NCI-H82 treated with DMSO at 0.1 percent for 48 hours (cell line): ENCODE results near the gene DIP2C.

ENCODE experiments used
- DNase-seq: peaks from one replicate; lab custom pipeline; 2025; ENCODE audit not compliant: unreplicated experiment; lab: John Stamatoyannopoulos, UW

The DIP2C gene

DNA sequence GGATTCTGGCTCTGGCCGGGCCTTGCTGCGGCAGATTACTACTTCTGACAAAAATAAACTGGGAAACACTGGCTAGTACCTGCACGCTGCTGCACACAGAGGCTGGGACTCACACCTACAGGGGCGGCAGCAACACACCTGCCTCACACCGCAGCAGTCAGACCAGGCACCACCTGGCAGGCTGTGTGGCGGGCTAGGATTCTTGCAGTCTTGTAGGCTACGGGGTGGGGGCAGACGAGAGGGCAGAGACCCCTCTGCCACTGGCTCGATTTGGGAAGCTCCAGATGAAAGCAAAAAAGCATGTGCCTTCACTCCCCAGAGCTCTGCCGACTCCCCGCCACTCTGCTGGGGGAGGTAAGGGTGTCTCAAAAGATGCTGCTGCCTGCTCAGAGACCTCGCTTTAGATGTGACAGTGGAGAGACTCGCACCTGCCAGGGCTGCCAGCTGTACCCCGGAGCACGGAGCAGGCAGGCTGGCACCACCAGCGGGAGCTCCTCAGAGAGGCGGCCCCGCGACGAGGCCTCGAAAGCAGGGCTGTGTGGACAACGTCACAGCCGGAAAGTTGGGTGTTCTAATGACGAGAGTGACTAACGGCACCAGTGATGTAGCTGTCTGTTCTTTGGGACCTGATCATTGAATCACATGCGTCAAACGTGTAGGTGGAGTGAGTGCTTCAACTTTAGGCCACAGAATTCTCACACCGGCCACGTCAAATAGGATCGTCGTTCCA is 303.7 kb downstream of the DIP2C start:
- no peak for DNase-seq

DNA sequence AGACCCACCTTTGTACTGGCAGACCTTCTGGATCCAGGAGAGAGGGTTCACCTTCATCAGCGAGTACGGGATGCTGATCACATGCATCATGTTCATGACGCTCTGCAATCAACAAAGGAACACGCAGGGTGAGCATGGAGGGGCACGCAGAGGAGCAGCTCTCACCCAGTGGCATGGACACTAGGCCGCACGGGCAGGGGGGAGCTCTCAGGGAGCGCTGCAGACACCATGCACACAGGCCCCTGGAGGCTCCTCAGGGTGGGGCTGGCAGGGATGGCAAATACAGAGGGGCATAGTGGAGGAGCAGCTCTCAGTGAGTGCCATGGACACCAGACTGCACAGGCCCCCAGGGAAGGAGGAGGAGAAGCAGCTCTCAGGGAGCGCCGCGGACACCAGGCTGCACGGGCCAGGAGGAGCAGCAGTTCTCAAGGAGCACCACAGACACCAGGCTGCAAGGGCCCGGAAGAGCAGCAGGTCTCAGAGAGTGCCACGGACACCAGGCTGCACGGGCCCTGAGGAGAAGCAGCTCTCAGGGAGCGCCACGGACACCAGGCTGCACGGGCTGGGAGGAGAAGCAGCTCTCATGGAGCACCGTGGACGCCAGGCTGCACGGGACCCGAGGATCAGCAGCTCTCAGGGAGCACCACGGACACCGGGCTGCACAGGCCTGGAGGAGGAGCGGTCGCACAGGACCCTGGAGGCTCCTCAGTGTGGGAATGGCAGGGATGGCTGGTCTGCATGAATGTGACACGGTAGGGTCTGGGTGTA is 304.7 kb downstream of the DIP2C start:
- no peak for DNase-seq

DNA sequence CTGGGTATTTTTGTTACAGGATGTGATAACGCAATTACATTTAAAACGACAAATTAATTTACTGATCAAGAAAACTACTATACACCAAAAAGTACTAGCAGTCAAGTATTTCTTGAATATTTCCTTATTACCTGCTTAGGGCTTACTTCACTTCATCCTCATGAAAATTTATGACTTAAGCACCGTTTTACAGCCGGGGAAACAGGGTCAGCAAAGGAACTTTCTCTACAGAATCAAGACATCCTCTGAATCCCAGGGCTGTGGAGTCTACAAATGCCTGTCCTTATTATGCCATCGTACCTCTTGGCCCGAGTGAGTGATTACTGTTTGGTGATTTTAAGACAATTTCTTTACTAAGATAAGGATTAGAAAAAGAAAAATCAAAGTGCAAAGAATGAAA is 305.9 kb downstream of the DIP2C start:
- no peak for DNase-seq

DNA sequence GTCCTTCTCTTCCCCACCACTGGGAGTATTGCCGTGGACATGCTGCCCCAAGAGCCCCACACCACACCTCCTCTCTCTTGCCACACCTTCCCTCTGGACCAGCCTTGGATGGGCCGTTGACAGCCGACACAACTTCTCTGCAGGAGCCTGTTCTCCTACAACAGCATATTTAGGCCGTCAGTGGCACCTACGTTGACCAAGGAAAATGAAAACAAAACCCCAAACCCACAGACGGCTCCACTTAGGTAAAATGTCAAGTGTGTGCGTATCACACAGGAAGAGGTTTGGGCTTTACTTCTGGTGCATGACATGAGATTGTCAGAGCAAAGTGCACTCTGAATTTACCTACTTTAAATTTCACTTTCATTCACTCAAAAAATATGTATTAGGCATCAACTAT is 307.7 kb downstream of the DIP2C start:
- DNase-seq = no peak

DNA sequence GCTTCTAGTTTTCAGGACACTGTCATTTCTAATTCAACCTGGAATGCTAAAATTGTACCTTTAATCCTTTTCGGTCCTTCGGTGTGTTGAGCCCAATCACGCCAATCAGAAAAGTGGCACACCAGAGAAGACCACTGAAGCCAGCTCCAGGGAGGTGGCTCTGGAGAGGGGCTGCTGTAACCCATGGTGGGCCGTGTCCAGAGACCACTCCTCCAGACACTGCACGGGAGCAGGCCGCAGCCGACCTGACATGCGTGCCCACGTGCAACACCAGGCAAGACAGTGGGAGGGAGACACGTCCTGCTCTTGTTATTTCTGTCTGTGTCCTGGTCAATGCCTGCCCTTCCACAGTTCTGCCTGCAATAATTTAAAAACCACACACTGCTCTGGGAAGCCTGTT is 308.1 kb downstream of the DIP2C start:
- no peak for DNase-seq

DNA sequence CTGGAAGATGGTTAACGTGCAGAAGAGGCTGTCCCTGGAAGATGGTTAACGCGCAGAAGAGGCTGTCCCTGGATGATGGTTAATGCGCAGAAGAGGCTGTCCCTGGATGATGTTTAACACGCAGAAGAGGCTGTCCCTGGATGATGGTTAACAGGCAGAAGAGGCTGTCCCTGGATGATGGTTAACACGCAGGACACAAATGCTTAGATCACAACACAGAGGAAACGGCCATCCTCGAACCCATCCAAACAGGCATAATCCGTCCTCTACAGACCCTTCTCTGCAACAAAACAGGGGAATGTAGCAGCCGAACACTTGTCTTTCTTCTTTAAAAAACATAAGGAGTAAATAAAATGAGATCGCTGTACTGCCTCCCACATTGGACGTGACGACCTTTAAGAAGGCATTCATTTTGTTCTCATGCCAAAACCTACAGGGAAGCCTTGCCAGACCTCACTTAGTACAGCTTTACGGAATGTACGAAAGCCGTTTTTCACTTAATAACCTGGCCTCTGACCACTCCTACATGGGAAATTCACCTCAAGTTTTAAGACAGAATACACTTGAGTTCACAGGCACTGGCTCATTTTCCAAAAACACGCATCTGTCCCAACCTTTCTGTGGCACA is 309.0 kb downstream of the DIP2C start:
- DNase-seq = no peak

DNA sequence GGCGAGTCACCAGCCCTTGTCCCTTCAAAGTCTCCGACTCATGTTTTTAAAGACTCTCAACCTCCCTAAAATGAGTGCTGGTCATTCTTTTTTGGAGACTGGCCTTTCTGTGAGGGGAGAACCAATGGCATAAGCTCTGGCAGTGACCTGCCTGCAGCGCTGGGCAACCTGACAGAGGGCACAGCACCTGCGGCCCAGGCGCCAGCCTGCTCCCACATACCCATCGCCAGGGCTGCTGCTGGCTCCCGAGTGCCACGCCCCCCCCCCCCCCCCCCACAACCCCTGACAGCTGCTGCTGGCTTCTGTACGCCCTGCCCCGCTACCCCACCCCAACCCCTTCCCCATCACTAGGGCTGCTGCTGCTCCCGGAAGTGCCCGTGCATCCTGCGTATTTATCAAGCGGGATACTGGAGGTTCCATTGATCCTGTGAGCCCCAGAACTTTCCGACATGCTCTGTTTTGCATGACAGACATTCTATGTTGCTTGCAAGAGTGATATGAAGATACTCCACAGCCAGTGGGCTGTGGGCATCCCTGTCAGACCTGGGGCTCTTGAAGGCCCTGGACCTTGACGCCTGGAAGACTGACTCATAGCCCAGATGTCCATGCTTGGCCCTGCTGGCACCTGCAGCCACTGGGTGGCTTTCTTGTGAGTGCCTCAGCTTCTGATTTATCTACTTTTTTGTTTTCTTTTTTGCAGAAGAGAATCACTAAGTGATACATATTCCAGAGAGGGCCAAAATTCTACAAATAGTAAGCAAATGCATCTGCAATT is 310.4 kb downstream of the DIP2C start:
- no peak for DNase-seq

DNA sequence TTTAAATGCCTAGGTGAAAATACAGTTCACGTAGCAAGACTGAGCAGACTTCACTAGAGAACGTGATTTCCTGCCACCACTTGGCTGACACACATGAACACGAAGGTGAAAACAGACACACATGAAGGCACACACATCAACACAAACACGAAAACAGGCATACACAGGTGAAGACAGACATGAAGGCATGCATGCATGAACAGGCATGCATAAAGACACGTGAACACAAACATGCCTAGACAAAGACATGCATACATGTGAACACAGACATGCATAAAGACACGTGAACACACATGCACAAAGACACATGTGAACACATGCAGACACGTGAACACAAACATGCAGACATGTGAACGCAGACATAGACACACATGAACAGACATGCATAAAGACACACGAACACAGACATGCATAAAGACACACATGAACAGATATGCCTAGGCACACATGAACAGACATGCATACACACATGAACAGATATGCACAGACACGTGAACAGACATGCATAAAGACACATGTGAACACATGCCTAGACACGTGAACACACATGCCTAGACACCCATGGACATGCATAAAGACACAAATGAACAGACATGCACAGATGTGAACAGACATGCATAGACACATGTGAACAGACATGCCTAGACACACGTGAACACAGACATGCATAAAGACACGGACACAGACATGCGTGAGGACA is 311.1 kb downstream of the DIP2C start:
- no peak for DNase-seq

DNA sequence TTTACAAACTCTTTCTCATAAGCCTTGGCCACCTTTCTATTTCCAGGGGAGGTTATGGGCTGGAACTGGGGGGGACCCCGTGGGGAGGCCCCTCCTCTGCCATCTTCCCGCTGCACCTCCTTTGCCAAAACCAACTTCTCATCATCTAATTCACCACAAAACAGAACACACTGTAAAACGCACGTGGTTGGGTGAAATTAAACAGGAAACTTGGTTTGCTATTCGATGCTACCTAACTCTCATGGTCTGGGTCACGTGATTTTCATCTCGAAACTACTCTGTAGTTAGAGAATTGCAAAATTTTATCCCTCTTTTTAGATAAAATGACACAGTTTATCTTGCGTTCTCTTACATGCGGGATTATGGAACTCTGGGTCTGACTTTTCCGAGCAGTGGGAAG is 312.2 kb downstream of the DIP2C start:
- DNase-seq = no peak

DNA sequence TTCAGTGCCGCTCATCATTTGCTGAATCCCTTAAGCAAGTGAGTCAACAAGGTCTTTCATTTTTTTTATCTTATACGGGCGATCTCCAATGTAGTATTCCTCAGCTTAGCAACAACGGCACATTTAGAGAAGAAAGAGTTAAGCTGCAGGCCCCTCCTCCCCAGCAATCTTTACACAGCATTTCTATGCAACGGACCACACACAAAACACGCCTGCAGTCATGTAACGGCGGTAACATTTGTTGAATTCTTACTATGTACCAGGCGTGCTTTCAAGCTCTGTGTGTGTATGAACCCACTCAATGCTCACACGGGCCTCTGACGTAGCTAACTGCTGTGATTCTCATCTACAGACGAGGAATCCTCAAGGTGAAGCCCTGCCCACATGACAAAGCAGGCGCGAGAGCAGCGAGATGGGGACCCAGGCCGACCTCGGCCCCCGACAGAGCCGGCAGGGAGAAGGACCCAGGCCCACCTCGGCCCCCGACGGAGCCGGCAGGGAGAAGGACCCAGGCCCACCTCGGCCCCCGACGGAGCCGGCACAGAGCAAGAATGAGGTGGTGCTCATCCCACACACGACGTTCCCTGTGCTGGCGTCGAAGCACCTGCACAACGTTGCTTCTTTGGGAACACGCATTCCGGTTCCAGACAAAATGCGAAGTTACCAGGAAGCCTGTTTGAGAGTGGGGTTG is 313.5 kb downstream of the DIP2C start:
- DNase-seq = no peak

DNA sequence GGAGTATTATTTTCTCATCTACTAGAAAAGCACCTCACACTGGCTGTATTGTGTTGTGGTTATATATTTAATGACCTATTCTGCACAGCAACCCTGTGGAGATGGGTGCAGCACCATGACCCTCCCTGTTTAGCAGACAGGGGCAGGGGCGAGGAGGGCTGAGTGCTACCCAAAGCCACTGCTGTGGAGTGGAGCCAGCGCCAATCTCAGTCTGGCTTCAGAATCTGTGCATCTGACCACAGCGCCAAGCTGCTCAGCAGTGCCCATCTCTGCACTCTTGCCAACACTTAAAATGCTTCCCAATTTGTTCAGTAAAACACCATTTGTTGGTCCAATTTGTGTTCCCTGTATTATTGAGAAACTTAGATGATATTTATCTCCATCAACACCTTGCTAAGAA is 315.1 kb downstream of the DIP2C start:
- no peak for DNase-seq

DNA sequence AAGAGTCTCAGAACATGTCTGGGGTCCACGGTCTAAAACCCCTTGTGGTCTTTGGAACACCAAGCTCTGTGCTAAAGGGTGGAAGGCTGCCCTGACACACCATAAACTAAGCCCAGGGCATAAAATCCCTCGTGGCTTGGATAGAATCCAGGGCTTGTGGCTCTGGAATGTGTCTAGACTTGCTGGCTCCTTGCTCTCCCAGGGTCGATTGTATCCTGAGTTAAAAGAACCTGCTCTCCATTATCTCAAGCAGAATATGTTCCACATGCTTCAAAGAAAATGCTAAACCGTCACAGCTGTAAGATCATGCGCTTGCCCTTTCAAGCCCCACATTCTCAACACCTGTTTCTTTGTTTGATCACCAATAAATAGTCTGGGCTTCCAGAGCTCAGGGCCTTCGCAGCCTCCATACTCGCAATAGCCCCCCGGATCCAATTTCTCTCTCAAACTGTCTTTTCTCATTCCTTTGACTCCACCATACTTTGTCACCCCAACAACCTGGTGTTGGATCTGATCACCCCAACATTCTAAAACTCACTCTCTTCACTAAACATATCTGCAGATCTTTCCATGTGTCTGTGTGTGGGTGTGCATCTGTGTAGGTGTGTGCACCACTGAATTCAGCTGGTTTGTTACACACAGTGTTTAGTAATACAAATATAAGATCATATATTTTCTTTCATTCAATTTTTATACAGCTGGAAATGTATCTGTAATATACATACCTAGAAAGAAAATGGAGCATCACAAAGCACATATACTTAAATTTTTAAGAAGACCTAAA is 315.8 kb downstream of the DIP2C start:
- DNase-seq = no peak

DNA sequence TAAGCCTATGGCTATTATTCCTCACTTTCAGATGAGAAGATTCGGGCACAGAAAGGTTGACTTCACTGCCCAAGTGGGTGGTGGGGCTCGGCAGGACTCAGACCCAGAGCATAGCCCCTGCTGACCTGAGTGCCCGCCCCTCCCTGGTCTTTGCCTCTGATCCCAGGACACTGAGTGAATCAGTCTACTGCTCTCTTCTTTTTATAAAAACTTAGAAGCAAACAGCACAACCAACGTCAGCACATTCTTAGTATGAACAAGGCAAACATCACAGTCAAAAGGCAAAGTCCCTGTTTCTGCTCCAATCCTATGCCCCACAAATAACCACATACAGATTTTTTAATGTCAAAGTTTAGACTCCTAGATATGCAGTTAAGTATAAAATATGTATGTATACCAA is 316.5 kb downstream of the DIP2C start:
- DNase-seq = no peak

DNA sequence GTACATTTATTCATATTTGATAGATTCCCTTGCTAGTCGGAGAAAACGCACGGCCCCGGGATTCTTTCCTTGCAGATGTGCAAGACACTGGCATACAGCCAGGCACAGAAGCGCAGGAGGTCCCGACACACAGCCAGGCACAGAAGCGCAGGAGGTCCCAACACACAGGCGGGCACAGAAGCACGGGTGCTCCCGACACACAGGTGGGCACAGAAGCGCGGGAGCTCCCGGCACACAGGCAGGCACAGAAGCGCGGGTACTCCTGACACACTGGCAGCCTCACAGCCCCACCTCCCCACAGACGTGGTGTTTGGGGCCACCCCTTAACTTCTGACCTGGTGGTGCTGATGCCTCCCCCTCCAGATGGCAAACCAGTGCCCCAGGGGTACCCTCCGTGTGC is 316.9 kb downstream of the DIP2C start:
- DNase-seq = no peak

DNA sequence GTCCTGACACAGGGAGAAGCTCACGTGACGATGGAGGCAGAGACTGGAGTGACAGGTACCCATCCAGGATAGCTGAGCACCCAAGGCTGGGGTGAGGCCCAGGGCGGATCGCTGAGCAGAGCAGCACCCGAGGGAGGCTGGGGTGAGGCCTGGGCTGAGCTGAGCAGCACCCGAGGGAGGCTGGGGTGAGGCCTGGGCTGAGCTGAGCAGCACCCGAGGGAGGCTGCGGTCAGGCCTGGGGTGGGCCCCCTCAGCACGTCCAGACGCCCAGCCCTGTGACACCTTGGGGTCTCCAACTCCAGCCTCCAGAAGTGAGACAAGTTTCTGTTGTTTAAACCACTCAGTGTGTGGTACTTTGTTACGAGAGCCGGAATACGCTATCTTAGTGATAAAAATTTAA is 318.0 kb downstream of the DIP2C start:
- DNase-seq = no peak

DNA sequence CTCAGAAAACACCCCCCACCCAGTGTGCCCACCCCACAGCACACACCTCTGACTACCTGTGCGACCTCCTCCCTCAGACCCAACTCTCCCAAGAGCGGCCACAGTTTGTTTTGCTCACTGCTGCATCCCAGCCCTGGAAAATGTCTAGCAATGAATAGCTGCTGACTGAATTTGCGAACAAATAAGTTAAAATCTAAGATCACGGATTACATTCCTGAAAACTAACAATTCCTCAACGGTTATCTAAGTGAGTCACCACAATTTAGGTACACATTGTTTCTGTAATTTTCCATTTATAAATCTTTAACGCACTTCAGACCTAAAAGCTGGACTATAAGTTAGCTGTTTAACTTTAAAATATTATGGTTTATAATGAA is 319.0 kb downstream of the DIP2C start:
- no peak for DNase-seq

DNA sequence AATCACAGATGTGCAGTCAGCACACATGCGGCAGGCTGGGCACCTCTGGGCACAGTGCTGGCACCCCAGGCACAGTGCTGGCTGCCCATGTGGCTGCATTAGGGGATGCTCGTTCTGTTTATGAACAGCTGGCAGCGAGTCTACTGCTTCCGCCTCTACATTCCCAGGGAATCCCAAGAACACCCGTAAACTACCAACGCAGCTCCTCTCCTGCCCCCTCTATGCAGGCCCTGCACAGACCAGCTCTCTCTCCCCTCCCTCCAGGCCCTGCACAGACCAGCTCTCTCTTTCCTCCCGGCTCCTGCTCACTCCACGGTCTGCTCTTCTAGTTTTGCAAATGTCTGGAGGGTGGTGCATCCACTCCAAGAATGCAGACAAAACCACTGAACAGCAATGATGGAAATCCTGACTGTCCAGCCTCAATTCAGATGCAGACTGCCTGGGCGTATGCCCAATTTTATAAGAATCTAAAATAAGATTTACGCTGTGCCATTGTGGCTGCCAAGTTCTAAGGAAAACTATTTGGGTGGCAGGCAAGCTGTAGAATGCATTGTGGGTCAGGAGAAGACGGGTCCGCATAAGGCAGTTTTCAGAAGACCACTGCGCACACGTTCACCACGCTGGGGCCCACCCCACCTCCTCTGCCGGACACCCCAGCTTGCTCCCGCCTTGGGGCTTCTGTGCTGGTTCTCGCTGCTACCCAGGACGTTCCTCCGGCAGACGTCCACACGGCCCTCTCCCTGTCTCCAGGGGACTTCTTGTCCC is 319.6 kb downstream of the DIP2C start:
- no peak for DNase-seq

DNA sequence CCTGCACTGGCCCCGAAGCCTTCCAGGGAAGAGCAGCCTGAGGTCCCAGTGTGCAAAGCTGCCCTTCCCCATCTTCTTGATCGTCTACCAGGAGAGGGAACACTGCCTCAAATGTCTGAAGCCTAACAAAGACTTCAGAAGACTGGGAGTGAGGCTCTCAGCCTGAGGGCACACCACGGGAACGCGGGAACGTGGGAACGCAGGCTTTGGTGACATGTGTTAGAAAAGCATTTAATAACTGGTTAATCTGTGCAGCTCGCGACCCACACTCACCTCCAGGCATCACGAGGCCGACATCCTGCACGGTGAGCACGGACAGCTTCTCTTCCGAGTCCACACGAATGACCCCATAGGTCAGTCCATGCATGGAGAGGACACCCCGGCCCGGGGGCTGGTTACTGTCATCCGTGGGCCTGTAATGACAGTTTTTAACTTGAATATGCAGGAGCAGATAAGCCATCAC is 320.2 kb downstream of the DIP2C start:
- DNase-seq = no peak
